Measurements from ENCODE around the gene PDXP. TPM values are rescaled to one million over a fixed set of nuclear protein-coding genes. Genes with fewer than 3 reads are reported as not detected.

The PDXP gene
- total and polyA plus RNA-seq, 2 of the 13 experiments (the other 11 are each of a cell fraction or from before 2014, with no cell fraction given) = 58.2 to 70.6 TPM

- no peak for TF ChIP-seq MNT (IDR thresholded peaks at IDR 0.05)
- no peak for TF ChIP-seq YEATS4 (CRISPR knock-in tag; IDR thresholded peaks at IDR 0.05; ENCODE audit: borderline replicate concordance)
- TF ChIP-seq ZKSCAN5 (CRISPR knock-in tag; IDR thresholded peaks at IDR 0.05) = no peak
- no peak for TF ChIP-seq MED8 (CRISPR knock-in tag; IDR thresholded peaks at IDR 0.05; ENCODE audit: insufficient replicate concordance)
- TF ChIP-seq ZBTB44 (CRISPR knock-in tag; IDR thresholded peaks at IDR 0.05) = no peak
- TF ChIP-seq KMT2B (CRISPR knock-in tag; IDR thresholded peaks at IDR 0.05) = no peak
- no peak for TF ChIP-seq ZNF10 (CRISPR knock-in tag; IDR thresholded peaks at IDR 0.05; ENCODE audit: borderline replicate concordance, low read depth)
- TF ChIP-seq ZNF83 (CRISPR knock-in tag; IDR thresholded peaks at IDR 0.05; ENCODE audit: borderline replicate concordance) = no peak
- TF ChIP-seq ZNF878 (CRISPR knock-in tag; IDR thresholded peaks at IDR 0.05) = no peak
- no peak for TF ChIP-seq ZNF607 (CRISPR knock-in tag; IDR thresholded peaks at IDR 0.05; ENCODE audit: borderline replicate concordance)
- TF ChIP-seq RNF219 (CRISPR knock-in tag; IDR thresholded peaks at IDR 0.05) = no peak
- no peak for TF ChIP-seq SP140L (CRISPR knock-in tag; IDR thresholded peaks at IDR 0.05; ENCODE audit: borderline replicate concordance)
- TF ChIP-seq ZNF441 (CRISPR knock-in tag; IDR thresholded peaks at IDR 0.05; ENCODE audit: borderline replicate concordance) = no peak
- no peak for TF ChIP-seq ARHGAP35 (CRISPR knock-in tag; IDR thresholded peaks at IDR 0.05; ENCODE audit: borderline replicate concordance)
- peak; percentile 47 for TF ChIP-seq HNRNPLL (IDR thresholded peaks at IDR 0.05; ENCODE audit: low read depth, low read length, poor library complexity, severe bottlenecking)
- no peak for TF ChIP-seq ZSCAN29 (CRISPR knock-in tag; conservative IDR thresholded peaks at IDR 0.05)
- TF ChIP-seq ZNF839 (CRISPR knock-in tag; IDR thresholded peaks at IDR 0.05; ENCODE audit: borderline replicate concordance) = no peak
- no peak for TF ChIP-seq MEIS2 (CRISPR knock-in tag; IDR thresholded peaks at IDR 0.05)
- TF ChIP-seq TOPORS (CRISPR knock-in tag; IDR thresholded peaks at IDR 0.05) = no peak
- TF ChIP-seq CBFB (CRISPR knock-in tag; IDR thresholded peaks at IDR 0.05) = no peak
- no peak for TF ChIP-seq ZNF616 (CRISPR knock-in tag; IDR thresholded peaks at IDR 0.05; ENCODE audit: low read depth)
- no peak for TF ChIP-seq SPEN (CRISPR knock-in tag; IDR thresholded peaks at IDR 0.05; ENCODE audit: low read depth)
- no peak for TF ChIP-seq TMF1 (CRISPR knock-in tag; IDR thresholded peaks at IDR 0.05; ENCODE audit: low read depth)
- no peak for TF ChIP-seq SNAPC5 (CRISPR knock-in tag; IDR thresholded peaks at IDR 0.05; ENCODE audit: borderline replicate concordance)
- no peak; the same call in 1 of the 2 replicates for TF ChIP-seq BORCS8-MEF2B (CRISPR knock-in tag; IDR thresholded peaks at IDR 0.05)
- TF ChIP-seq ZNF766 (CRISPR knock-in tag; IDR thresholded peaks at IDR 0.05; ENCODE audit: borderline replicate concordance) = 0 out of 2 replicates have a peak, but pooled peaks have one; percentile 37
Observed at GRCh38 chr22:37639070-37639760, 19.3 kb upstream of the PDXP start, which contains the start of gene SH3BP1 (continued).

Data from HepG2 (cell line).